Activated CD8-positive, alpha-beta memory T cell treated with anti-CD3 and anti-CD28 coated beads, Interleukin-2, amount 50 U/mL, for 24 hours (primary cell): ENCODE data around the gene NEO1.

ENCODE experiments used
- DNase-seq: peaks from one replicate; pipeline ENCODE4 v3.0.0-alpha.2; 2020; ENCODE audit errors: extremely low read depth

Gene NEO1

GRCh38 chr15:73354241-73354640, 302.0 kb downstream of the NEO1 start:
- no peak for DNase-seq
